Rectal smooth muscle tissue (tissue), 1 donor: ENCODE data around the gene CCL7.
"Not testable (repeated sequence)": the region's sequence is repeated elsewhere in the genome, so short reads cannot be mapped to it uniquely, and the experiment has no call there.

Experiments used
- H3K27ac ChIP-seq: one replicate; pipeline ENCODE4 v1.7.0; 2013; ENCODE audit warnings: low read depth, low read length, inconsistent platforms
- H3K27me3 ChIP-seq: one replicate; pipeline ENCODE4 v1.7.0; 2013; ENCODE audit warnings: low read length; ENCODE audit not compliant: control insufficient read depth, insufficient read depth
- H3K36me3 ChIP-seq: one replicate; pipeline ENCODE4 v1.7.0; 2013; ENCODE audit warnings: low read length; ENCODE audit not compliant: control insufficient read depth, insufficient read depth
- H3K4me1 ChIP-seq: one replicate; pipeline ENCODE4 v1.7.0; 2013; ENCODE audit warnings: low read length; ENCODE audit not compliant: control insufficient read depth, insufficient read depth
- H3K4me3 ChIP-seq: one replicate; pipeline ENCODE4 v1.7.0; 2013; ENCODE audit warnings: low read length
- H3K9ac ChIP-seq: one replicate; pipeline ENCODE4 v1.7.0; 2013; ENCODE audit warnings: low read length

The CCL7 gene

DNA sequence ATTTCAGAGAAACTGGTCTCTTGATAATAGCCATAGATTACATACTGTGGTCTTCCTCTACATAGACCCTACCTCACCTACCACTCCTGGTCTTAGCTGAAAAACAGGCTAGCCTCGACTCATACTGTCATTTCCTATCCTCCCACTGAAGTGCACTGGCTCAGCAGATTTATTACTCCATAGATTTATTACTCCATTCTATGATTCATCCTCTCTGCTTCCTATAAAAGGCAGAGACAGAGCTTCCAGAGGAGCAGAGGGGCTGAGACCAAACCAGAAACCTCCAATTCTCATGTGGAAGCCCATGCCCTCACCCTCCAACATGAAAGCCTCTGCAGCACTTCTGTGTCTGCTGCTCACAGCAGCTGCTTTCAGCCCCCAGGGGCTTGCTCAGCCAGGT is at the start of gene CCL7:
CCL7 (plus strand) TSS at position 253 of the 400 bp plus-strand sequence; CDS start at position 323, 70 bp downstream.
- Histone ChIP-seq H3K4me1 (no peaks in the 10 kb centered on the region), H3K27me3 (no peaks in the 10 kb centered on the region), H3K27ac (no peak within 1 kb of the TSS), H3K4me3 (no peak within 1 kb of the TSS), H3K9ac (no peak within 1 kb of the TSS), H3K36me3 (no peaks in the 10 kb centered on the region)

DNA sequence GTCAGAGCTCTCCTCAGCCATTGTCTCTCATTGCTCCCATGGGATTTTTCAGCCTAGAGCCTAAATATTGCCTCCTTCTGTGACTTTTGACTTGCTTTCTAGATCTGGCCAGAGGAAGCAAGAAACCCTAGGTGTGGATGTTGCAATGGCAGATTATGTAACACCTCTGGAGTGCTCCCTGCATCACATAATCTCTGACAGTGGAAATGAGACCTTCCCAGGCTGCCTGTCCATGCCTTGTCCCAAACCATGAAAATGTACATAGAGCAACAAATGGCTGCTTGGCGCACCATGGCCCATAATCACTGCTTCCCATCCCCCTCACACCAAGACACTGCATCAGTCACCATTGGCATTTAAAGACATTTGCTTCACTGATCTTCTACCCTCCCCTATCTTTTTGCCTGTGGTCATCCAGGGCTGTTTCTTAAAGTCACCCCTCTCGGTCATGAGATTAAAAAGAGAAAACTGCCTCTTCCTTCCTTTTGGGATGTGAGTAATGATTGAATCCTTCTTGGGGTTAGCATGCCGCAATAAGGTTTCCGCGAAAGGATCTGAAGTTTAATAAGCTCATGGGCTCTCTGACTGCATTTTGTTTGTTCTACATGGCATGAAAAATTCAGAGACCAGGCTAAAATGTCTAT is 49.1 kb upstream of the CCL7 start:
- Histone ChIP-seq H3K36me3 (no peaks in the 10 kb centered on the region), H3K4me1 (no peaks in the 10 kb centered on the region), H3K27ac (no peak overlapping the region), H3K27me3 (no peaks in the 10 kb centered on the region), H3K4me3 (no peak overlapping the region), H3K9ac (no peak overlapping the region)

- Histone ChIP-seq H3K36me3 (no peaks in the 10 kb centered on the region), H3K9ac (no peak overlapping the region), H3K4me3 (no peak overlapping the region), H3K27me3 (no peaks in the 10 kb centered on the region), H3K4me1 (no peaks in the 10 kb centered on the region), H3K27ac (no peak overlapping the region)
Observed at GRCh38 chr17:34221411-34221810, 48.6 kb upstream of the CCL7 start.

- H3K4me1 ChIP-seq, result no peaks in the 10 kb centered on the region
Observed at GRCh38 chr17:34222722-34223497, 47.1 kb upstream of the CCL7 start.

GRCh38 chr17:34225046-34225445 is 45.0 kb upstream of the CCL7 start:
- no peak overlapping the region for H3K9ac ChIP-seq
- H3K36me3 ChIP-seq, result no peaks in the 10 kb centered on the region
- H3K4me1 ChIP-seq, result no peaks in the 10 kb centered on the region
- no peak overlapping the region for H3K4me3 ChIP-seq
- H3K27me3 ChIP-seq, result no peaks in the 10 kb centered on the region
- no peak overlapping the region for H3K27ac ChIP-seq

More at GRCh38 chr17:34222722-34223497, 47.1 kb upstream of the CCL7 start:
- H3K27ac ChIP-seq, result no peak overlapping the region
- no peaks in the 10 kb centered on the region for H3K36me3 ChIP-seq
- no peak overlapping the region for H3K4me3 ChIP-seq
- H3K9ac ChIP-seq, result no peak overlapping the region
- no peaks in the 10 kb centered on the region for H3K27me3 ChIP-seq

- Histone ChIP-seq H3K4me3 (no peak overlapping the region), H3K27me3 (no peaks in the 10 kb centered on the region), H3K36me3 (no peaks in the 10 kb centered on the region), H3K27ac (no peak overlapping the region), H3K4me1 (no peaks in the 10 kb centered on the region), H3K9ac (no peak overlapping the region)
Observed at GRCh38 chr17:34226011-34226743, 43.8 kb upstream of the CCL7 start.

DNA sequence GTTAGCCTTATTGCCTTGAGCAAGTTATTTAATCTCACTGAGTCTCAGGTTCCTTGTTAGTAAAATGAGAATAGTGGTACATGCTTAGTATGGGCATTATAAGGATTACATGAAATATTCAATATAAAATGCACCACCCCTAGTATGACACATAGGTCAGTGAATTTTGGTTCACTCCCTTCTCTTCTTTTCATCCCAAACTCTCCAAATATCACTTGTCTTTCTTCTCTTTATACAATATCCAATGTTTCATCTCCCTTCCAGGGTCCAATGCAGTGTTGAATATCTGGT is 43.3 kb upstream of the CCL7 start:
- no peaks in the 10 kb centered on the region for H3K27me3 ChIP-seq
- H3K27ac ChIP-seq, result no peak overlapping the region
- no peak overlapping the region for H3K4me3 ChIP-seq
- H3K9ac ChIP-seq, result no peak overlapping the region
- no peaks in the 10 kb centered on the region for H3K4me1 ChIP-seq
- H3K36me3 ChIP-seq, result no peaks in the 10 kb centered on the region

- not testable (repeated sequence) for H3K27me3 ChIP-seq, H3K4me3 ChIP-seq, H3K9ac ChIP-seq, H3K36me3 ChIP-seq, H3K4me1 ChIP-seq, H3K27ac ChIP-seq
Observed at GRCh38 chr17:34227293-34227692, 42.7 kb upstream of the CCL7 start.

DNA sequence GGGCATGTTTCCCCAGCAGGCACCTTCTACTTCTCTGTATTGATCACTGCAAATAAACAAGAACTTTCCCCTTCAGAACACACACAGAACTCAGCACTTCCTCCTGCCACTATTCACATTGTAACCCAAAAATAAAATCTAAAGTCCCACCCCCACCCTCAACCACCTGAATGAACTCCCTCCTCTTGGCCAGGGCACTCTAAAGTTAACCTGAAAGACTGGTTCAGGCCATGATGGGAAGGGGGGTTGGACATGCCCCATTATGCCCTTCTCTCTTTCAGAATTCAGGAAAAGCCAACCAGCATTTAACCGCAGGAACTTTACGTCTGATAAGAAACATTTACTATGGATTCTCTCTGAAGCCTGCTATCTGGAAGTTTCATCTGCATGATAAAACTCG is 42.3 kb upstream of the CCL7 start:
- Histone ChIP-seq H3K27me3 (no peaks in the 10 kb centered on the region), H3K4me1 (no peaks in the 10 kb centered on the region), H3K9ac (no peak overlapping the region), H3K4me3 (no peak overlapping the region), H3K27ac (no peak overlapping the region), H3K36me3 (no peaks in the 10 kb centered on the region)

GRCh38 chr17:34228781-34229180 is 41.2 kb upstream of the CCL7 start:
- Histone ChIP-seq H3K4me1 (peaks cover under 1% of the 10 kb centered on the region), H3K27ac (no peak overlapping the region), H3K4me3 (no peak overlapping the region), H3K27me3 (no peaks in the 10 kb centered on the region), H3K36me3 (no peaks in the 10 kb centered on the region), H3K9ac (no peak overlapping the region)

GRCh38 chr17:34230342-34230741 is 39.7 kb upstream of the CCL7 start:
- no peak overlapping the region for H3K27ac ChIP-seq
- H3K27me3 ChIP-seq, result no peaks in the 10 kb centered on the region
- H3K9ac ChIP-seq, result no peak overlapping the region
- H3K36me3 ChIP-seq, result no peaks in the 10 kb centered on the region
- peaks cover 15% of the 10 kb centered on the region for H3K4me1 ChIP-seq
- no peak overlapping the region for H3K4me3 ChIP-seq

GRCh38 chr17:34234616-34235015 is 35.4 kb upstream of the CCL7 start:
- H3K27me3 ChIP-seq, result no peaks in the 10 kb centered on the region
- peak overlapping the region; percentile 70 for H3K27ac ChIP-seq
- H3K4me3 ChIP-seq, result no peak overlapping the region
- H3K9ac ChIP-seq, result peak overlapping the region; percentile 47
- H3K36me3 ChIP-seq, result no peaks in the 10 kb centered on the region
- peaks cover 23% of the 10 kb centered on the region for H3K4me1 ChIP-seq
